D721Med (cell line): ENCODE data around the gene HTR2A.

Experiments
- DNase-seq: peaks from one replicate; pipeline ENCODE4 v3.0.0; 2011; ENCODE audit warnings: low spot score; ENCODE audit not compliant: insufficient read length
- FAIRE-seq: peaks from 2 replicates; lab custom pipeline; 2011; peaks lifted over from hg19 to GRCh38; lab: Jason Lieb, UNC
- TF ChIP-seq, protein P1 (sequence below): IDR thresholded peaks from 2 replicates; pipeline ENCODE4 v1.5.1; 2012; ENCODE audit warnings: mild to moderate bottlenecking, control low read depth; ENCODE audit not compliant: insufficient read depth; ENCODE audit errors: missing control alignments

The HTR2A gene

GRCh38 chr13:46896341-46897137, at the start of gene HTR2A:
TSS of gene HTR2A (minus strand) at chr13:46897053. CDS start at chr13:46895906, 1,147 bp downstream.
- no peak for FAIRE-seq
- DNase-seq = no peak
- TF ChIP-seq, protein P1, sequence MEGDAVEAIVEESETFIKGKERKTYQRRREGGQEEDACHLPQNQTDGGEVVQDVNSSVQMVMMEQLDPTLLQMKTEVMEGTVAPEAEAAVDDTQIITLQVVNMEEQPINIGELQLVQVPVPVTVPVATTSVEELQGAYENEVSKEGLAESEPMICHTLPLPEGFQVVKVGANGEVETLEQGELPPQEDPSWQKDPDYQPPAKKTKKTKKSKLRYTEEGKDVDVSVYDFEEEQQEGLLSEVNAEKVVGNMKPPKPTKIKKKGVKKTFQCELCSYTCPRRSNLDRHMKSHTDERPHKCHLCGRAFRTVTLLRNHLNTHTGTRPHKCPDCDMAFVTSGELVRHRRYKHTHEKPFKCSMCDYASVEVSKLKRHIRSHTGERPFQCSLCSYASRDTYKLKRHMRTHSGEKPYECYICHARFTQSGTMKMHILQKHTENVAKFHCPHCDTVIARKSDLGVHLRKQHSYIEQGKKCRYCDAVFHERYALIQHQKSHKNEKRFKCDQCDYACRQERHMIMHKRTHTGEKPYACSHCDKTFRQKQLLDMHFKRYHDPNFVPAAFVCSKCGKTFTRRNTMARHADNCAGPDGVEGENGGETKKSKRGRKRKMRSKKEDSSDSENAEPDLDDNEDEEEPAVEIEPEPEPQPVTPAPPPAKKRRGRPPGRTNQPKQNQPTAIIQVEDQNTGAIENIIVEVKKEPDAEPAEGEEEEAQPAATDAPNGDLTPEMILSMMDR = no peak

- DNase-seq (no peak), FAIRE-seq (no peak)
These were observed 39.7 kb upstream of the HTR2A start for GRCh38 chr13:46936525-46936924.

GRCh38 chr13:46934749-46935148, 37.9 kb upstream of the HTR2A start:
- TF ChIP-seq, protein P1 = no peak
- no peak for DNase-seq
- FAIRE-seq = no peak

More at GRCh38 chr13:46936525-46936924, 39.7 kb upstream of the HTR2A start:
- TF ChIP-seq, protein P1 = no peak

DNA sequence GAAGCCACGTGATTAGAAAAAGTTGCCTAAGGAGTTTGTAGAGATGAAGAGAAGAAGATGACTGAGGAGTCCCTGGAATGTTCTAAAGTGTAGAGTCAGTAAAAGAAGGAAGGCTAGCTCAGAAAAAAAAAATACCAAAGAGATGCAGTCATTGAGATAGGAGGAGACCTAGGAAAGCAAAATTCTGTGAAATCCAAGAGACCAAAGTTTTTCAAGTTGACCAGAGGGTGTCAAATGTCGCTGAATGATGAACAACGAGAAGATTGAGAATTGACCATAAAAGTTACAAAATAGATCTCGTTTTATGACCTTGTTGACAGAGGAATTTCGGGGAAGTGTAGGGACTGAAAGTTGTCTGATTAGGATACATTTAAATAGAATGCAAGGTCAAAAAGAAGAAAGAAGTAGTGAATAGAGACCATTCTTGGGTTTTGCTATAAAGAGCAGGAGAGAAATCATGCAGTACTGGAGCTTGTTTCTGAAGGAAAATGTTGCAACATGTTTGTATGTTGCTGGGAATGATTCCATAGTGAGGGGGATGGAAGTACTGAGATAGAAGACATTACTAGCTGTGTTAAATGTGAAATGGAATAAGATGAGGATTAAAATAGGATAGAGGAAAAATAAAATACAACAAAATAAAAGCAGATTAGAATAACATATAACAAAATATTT, 30.2 kb upstream of the HTR2A start:
- DNase-seq (no peak), FAIRE-seq (no peak)
- TF ChIP-seq, protein P1 = no peak

DNA sequence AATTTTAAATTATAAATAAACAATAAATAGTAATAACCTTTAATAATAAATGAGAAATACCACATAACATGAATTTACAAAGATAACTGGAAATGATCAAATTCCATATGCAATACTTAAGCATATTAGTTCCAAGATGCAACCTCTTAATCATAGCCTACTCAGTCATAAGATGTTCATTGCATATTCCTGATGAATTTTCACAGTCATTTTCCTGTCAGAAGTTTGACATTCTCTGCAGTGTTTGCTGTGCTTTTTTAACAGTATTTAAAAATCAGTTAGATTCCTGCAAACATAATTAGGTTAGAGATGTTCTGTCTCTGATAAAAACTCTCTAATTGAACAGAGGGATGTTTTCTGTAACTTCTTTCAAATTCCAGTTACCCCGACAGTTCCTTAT, 28.6 kb upstream of the HTR2A start:
- FAIRE-seq (no peak), DNase-seq (no peak)
- TF ChIP-seq, protein P1 = no peak

- no peak for DNase-seq
- no peak for FAIRE-seq
- TF ChIP-seq, protein P1 = no peak
These were observed 17.5 kb upstream of the HTR2A start for GRCh38 chr13:46914341-46914740.

DNA sequence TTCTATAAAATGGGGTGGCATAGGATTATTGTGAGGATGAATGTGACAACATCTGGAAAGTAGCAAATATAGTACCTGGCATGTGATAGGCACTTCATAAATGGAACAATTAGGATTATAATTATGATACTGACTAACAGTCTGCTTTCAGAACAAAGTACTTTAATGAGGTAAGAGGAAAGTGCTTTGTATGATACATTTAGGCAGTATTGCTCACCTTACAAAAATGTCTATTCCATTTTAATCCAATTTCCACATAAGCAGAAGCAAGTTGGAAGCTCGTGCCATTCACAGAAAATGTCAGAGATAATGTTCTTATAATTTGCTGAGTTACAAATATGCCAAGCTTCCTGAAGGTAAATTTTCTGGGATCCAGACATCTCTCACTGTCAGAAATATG, 16.9 kb upstream of the HTR2A start:
- DNase-seq = no peak
- no peak for FAIRE-seq
- TF ChIP-seq, protein P1 = no peak
